Measurements from ENCODE around the gene COTL1.

The COTL1 gene

DNA sequence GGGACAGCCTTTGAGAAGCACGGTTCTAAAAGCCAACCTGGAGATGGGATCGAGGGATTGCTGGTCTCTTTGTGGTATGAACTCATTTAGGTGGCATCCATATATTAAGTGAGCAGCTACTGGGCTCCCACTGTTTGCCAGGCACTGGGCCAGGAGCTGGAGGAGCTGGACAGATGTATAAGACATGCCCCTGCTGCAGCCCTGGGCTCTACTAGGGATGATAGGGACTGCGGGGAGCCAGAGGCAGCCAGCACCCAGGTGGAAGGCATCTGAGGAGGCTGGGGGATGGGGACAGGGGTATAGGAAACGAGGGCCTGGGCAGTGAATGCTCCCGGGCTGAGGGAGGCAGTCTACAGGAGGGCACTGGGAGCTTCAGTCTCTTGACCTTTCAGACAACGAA, 60.4 kb downstream of the COTL1 start:
- H3K4me3 ChIP-seq (ENCODE audit: low read length, poor library complexity, severe bottlenecking): no peak overlapping the region
- no peak overlapping the region for H3K9ac ChIP-seq (ENCODE audit: low read depth, low read length, poor library complexity, severe bottlenecking)
- no peak for TF ChIP-seq EZH2phosphoT487 (IDR thresholded peaks at IDR 0.05; ENCODE audit: borderline replicate concordance)
- TF ChIP-seq, protein P1, sequence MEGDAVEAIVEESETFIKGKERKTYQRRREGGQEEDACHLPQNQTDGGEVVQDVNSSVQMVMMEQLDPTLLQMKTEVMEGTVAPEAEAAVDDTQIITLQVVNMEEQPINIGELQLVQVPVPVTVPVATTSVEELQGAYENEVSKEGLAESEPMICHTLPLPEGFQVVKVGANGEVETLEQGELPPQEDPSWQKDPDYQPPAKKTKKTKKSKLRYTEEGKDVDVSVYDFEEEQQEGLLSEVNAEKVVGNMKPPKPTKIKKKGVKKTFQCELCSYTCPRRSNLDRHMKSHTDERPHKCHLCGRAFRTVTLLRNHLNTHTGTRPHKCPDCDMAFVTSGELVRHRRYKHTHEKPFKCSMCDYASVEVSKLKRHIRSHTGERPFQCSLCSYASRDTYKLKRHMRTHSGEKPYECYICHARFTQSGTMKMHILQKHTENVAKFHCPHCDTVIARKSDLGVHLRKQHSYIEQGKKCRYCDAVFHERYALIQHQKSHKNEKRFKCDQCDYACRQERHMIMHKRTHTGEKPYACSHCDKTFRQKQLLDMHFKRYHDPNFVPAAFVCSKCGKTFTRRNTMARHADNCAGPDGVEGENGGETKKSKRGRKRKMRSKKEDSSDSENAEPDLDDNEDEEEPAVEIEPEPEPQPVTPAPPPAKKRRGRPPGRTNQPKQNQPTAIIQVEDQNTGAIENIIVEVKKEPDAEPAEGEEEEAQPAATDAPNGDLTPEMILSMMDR (conservative IDR thresholded peaks at IDR 0.05; ENCODE audit: low read length): no peak
- H3K4me1 ChIP-seq (ENCODE audit: insufficient read depth, low read length, poor library complexity, severe bottlenecking): peaks cover 14% of the 10 kb centered on the region
- H3K9me3 ChIP-seq (ENCODE audit: insufficient read depth, low read depth, low read length): no peaks in the 10 kb centered on the region
- H3K36me3 ChIP-seq (ENCODE audit: insufficient read depth, low read length): no peaks in the 10 kb centered on the region
- H3K79me2 ChIP-seq (ENCODE audit: insufficient read depth, low read length): peaks cover 7% of the 10 kb centered on the region; the same call in 1 of the 2 replicates
- no peaks in the 10 kb centered on the region for H3K9me2 ChIP-seq (replicated peaks; ENCODE audit: low read depth, low read length)
- no peaks in the 10 kb centered on the region for H3F3A ChIP-seq (ENCODE audit: low read depth)
- H3K27me3 ChIP-seq (ENCODE audit: insufficient read depth, low read length, poor library complexity, severe bottlenecking): no peaks in the 10 kb centered on the region
- H4K20me1 ChIP-seq (ENCODE audit: insufficient read depth, low read length, poor library complexity, severe bottlenecking): no peaks in the 10 kb centered on the region
- no peak overlapping the region for H3K4me2 ChIP-seq (ENCODE audit: low read depth, low read length, poor library complexity, severe bottlenecking)
- H2AFZ ChIP-seq (ENCODE audit: low read length): no peak overlapping the region

DNA sequence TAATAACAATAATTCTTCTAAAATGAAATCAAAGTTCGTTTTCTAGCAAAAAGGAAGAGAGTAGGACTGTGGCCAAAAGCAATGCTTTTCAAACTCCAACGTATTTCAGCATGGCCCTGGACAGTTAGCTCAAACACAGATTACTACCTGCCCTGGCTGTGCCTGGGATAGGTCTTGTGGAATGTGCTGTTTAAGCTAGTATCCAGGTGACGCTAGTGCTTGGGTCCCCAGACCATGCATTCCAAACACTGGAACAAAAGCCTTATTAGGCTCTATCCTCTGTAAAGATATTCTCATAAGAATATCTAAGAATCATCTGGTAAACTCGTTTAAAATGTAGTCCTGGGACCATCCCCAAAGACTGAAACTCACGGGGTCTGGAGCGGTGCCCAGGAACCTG, 60.8 kb downstream of the COTL1 start:
- Histone ChIP-seq H3K9ac (ENCODE audit: low read depth, low read length, poor library complexity, severe bottlenecking) (no peak overlapping the region), H3K27me3 (ENCODE audit: insufficient read depth, low read length, poor library complexity, severe bottlenecking) (no peaks in the 10 kb centered on the region), H2AFZ (ENCODE audit: low read length) (no peak overlapping the region), H3K36me3 (ENCODE audit: insufficient read depth, low read length) (no peaks in the 10 kb centered on the region), H4K20me1 (ENCODE audit: insufficient read depth, low read length, poor library complexity, severe bottlenecking) (no peaks in the 10 kb centered on the region), H3K4me1 (ENCODE audit: insufficient read depth, low read length, poor library complexity, severe bottlenecking) (peaks cover 18% of the 10 kb centered on the region), H3F3A (ENCODE audit: low read depth) (no peaks in the 10 kb centered on the region), H3K4me3 (ENCODE audit: low read length, poor library complexity, severe bottlenecking) (no peak overlapping the region), H3K9me3 (ENCODE audit: insufficient read depth, low read depth, low read length) (no peaks in the 10 kb centered on the region), H3K9me2 (replicated peaks; ENCODE audit: low read depth, low read length) (no peaks in the 10 kb centered on the region), H3K79me2 (ENCODE audit: insufficient read depth, low read length) (peaks cover 7% of the 10 kb centered on the region; the same call in 1 of the 2 replicates), H3K4me2 (ENCODE audit: low read depth, low read length, poor library complexity, severe bottlenecking) (no peak overlapping the region)
- no peak for TF ChIP-seq EZH2phosphoT487 (IDR thresholded peaks at IDR 0.05; ENCODE audit: borderline replicate concordance)
- TF ChIP-seq, protein P1 (conservative IDR thresholded peaks at IDR 0.05; ENCODE audit: low read length): no peak

DNA sequence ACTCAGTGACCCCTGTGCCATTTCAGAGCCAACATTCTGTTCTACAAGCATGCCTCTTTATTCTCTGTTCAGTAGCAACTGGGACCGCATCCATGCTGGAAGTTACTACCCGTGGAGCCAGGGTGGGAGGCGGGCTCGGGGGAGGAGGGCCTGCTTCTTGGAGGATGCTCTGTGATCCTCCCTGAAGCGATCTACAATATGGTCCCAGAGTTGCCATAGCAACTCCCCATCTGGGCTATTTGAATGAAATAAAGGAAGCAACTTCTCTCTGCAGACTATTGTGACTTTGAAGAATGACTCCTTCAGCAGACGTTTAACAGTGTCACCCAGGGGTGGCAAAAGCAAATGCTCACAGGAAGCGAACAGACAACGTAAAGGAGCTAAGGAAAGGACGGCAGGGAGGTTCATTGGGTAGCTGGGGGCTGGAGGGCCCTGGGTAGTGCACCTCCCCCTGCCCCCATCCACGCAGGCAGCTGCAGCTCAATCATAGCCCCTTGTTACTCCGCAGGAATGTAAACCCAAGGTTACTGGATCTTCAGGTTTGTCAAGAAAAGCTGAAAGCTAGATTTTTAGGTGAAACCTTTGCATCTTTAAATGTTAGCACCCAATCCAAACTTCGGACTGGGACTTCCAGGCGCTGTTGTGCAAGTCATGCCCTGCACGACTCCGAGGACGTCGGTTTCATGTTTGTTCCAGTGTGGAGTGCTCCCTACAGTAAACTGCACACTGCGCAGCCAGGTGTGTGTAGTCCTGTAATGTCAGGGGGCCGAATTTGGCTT, 62.3 kb downstream of the COTL1 start:
- Histone ChIP-seq H3K9me2 (replicated peaks; ENCODE audit: low read depth, low read length) (no peaks in the 10 kb centered on the region), H4K20me1 (ENCODE audit: insufficient read depth, low read length, poor library complexity, severe bottlenecking) (no peaks in the 10 kb centered on the region), H2AFZ (ENCODE audit: low read length) (no peak overlapping the region), H3K4me1 (ENCODE audit: insufficient read depth, low read length, poor library complexity, severe bottlenecking) (peaks cover 18% of the 10 kb centered on the region), H3K79me2 (ENCODE audit: insufficient read depth, low read length) (peaks cover 7% of the 10 kb centered on the region; the same call in 1 of the 2 replicates), H3K36me3 (ENCODE audit: insufficient read depth, low read length) (no peaks in the 10 kb centered on the region), H3K27me3 (ENCODE audit: insufficient read depth, low read length, poor library complexity, severe bottlenecking) (no peaks in the 10 kb centered on the region), H3K4me2 (ENCODE audit: low read depth, low read length, poor library complexity, severe bottlenecking) (no peak overlapping the region), H3F3A (ENCODE audit: low read depth) (no peaks in the 10 kb centered on the region), H3K9ac (ENCODE audit: low read depth, low read length, poor library complexity, severe bottlenecking) (no peak overlapping the region), H3K9me3 (ENCODE audit: insufficient read depth, low read depth, low read length) (no peaks in the 10 kb centered on the region), H3K4me3 (ENCODE audit: low read length, poor library complexity, severe bottlenecking) (no peak overlapping the region)
- no peak for TF ChIP-seq EZH2phosphoT487 (IDR thresholded peaks at IDR 0.05; ENCODE audit: borderline replicate concordance)
- TF ChIP-seq, protein P1 (conservative IDR thresholded peaks at IDR 0.05; ENCODE audit: low read length): no peak

All from Loucy (cell line).